ENCODE results near the gene KCTD5. TPM values are rescaled to one million over a fixed set of nuclear protein-coding genes. Genes with fewer than 3 reads are reported as not detected.

The KCTD5 gene
- polyA plus RNA-seq, 1 donor from 2014 or later: 42.7 TPM

GRCh38 chr16:2752035-2752849, 69.9 kb downstream of the KCTD5 start, which contains the start of gene SRRM2:
Gene SRRM2 (plus strand): TSS chr16:2752638. CDS start chr16:2756365, 3,727 bp downstream.
- H3K9me3 ChIP-seq (ENCODE audit: low read length): no peaks in the 10 kb centered on the region
- no peaks in the 10 kb centered on the region for H3K36me3 ChIP-seq (ENCODE audit: insufficient read depth, low read length)
- H3K9me2 ChIP-seq (ENCODE audit: insufficient read depth, low read length): no peaks in the 10 kb centered on the region
- peak within 1 kb of the TSS; percentile 100 for H3K27ac ChIP-seq (ENCODE audit: low read length)
- H4K20me1 ChIP-seq (ENCODE audit: insufficient read depth): peaks cover 10% of the 10 kb centered on the region
- peak within 1 kb of the TSS; percentile 99 for H3K9ac ChIP-seq (ENCODE audit: low read length)
- H3K27me3 ChIP-seq (ENCODE audit: insufficient read depth, low read depth, low read length): no peaks in the 10 kb centered on the region
- H3F3A ChIP-seq (ENCODE audit: insufficient read depth, low read length, poor library complexity, severe bottlenecking): peaks cover 3% of the 10 kb centered on the region
- peak within 1 kb of the TSS; percentile 87 for H2AFZ ChIP-seq (ENCODE audit: low read depth, low read length)
- H3K4me3 ChIP-seq (ENCODE audit: low read length): peak within 1 kb of the TSS; percentile 98
- TF ChIP-seq EZH2 (IDR thresholded peaks at IDR 0.05; ENCODE audit: borderline replicate concordance, insufficient read depth, low read length, poor library complexity, severe bottlenecking) (no peak), MXI1 (conservative IDR thresholded peaks at IDR 0.05; ENCODE audit: poor library complexity, severe bottlenecking) (peak; percentile 67), SMC3 (conservative IDR thresholded peaks at IDR 0.05; ENCODE audit: poor library complexity) (no peak), RAD21 (conservative IDR thresholded peaks at IDR 0.05) (no peak), POLR2AphosphoS5 (IDR thresholded peaks at IDR 0.05) (peak; percentile 97), TAF1 (IDR thresholded peaks at IDR 0.05; ENCODE audit: low read depth) (peak; percentile 78), REST (IDR thresholded peaks at IDR 0.05; ENCODE audit: borderline replicate concordance) (peak; percentile 54), EP300 (conservative IDR thresholded peaks at IDR 0.05; ENCODE audit: poor library complexity, severe bottlenecking) (peak; percentile 78)
- TF ChIP-seq, protein P1, sequence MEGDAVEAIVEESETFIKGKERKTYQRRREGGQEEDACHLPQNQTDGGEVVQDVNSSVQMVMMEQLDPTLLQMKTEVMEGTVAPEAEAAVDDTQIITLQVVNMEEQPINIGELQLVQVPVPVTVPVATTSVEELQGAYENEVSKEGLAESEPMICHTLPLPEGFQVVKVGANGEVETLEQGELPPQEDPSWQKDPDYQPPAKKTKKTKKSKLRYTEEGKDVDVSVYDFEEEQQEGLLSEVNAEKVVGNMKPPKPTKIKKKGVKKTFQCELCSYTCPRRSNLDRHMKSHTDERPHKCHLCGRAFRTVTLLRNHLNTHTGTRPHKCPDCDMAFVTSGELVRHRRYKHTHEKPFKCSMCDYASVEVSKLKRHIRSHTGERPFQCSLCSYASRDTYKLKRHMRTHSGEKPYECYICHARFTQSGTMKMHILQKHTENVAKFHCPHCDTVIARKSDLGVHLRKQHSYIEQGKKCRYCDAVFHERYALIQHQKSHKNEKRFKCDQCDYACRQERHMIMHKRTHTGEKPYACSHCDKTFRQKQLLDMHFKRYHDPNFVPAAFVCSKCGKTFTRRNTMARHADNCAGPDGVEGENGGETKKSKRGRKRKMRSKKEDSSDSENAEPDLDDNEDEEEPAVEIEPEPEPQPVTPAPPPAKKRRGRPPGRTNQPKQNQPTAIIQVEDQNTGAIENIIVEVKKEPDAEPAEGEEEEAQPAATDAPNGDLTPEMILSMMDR (IDR thresholded peaks at IDR 0.05; ENCODE audit: poor library complexity, severe bottlenecking): peak; percentile 28
- H3K79me2 ChIP-seq (replicated peaks; ENCODE audit: insufficient read depth, low read length): peaks cover 46% of the 10 kb centered on the region
- H3K4me2 ChIP-seq (ENCODE audit: low read length): peak within 1 kb of the TSS; percentile 79

- TF ChIP-seq, protein P1 (IDR thresholded peaks at IDR 0.05; ENCODE audit: poor library complexity, severe bottlenecking): no peak
- peak; percentile 53 for TF ChIP-seq MXI1 (conservative IDR thresholded peaks at IDR 0.05; ENCODE audit: poor library complexity, severe bottlenecking)
- TF ChIP-seq EP300 (conservative IDR thresholded peaks at IDR 0.05; ENCODE audit: poor library complexity, severe bottlenecking): no peak
- no peak overlapping the region for H2AFZ ChIP-seq (ENCODE audit: low read depth, low read length)
- peaks cover 10% of the 10 kb centered on the region for H4K20me1 ChIP-seq (ENCODE audit: insufficient read depth)
- H3K79me2 ChIP-seq (replicated peaks; ENCODE audit: insufficient read depth, low read length): peaks cover 46% of the 10 kb centered on the region
- H3K27me3 ChIP-seq (ENCODE audit: insufficient read depth, low read depth, low read length): no peaks in the 10 kb centered on the region
- H3K27ac ChIP-seq (ENCODE audit: low read length): peak overlapping the region; percentile 100
- peak overlapping the region; percentile 98 for H3K4me3 ChIP-seq (ENCODE audit: low read length)
- H3K9me3 ChIP-seq (ENCODE audit: low read length): no peaks in the 10 kb centered on the region
- H3K36me3 ChIP-seq (ENCODE audit: insufficient read depth, low read length): no peaks in the 10 kb centered on the region
- no peaks in the 10 kb centered on the region for H3K9me2 ChIP-seq (ENCODE audit: insufficient read depth, low read length)
- H3F3A ChIP-seq (ENCODE audit: insufficient read depth, low read length, poor library complexity, severe bottlenecking): peaks cover 3% of the 10 kb centered on the region
- H3K4me2 ChIP-seq (ENCODE audit: low read length): peak overlapping the region; percentile 62
- H3K9ac ChIP-seq (ENCODE audit: low read length): peak overlapping the region; percentile 99
Measured at GRCh38 chr16:2752850-2753732, 70.8 kb downstream of the KCTD5 start.

All from neural cell (in vitro differentiated cells).